ENCODE results near the gene SLC47A2.

GRCh38 chr17:19746517-19746916, 30.1 kb upstream of the SLC47A2 start:
- TF ChIP-seq TCF12 (IDR thresholded peaks at IDR 0.05; ENCODE audit: low read depth) = no peak
- TF ChIP-seq MAX (IDR thresholded peaks at IDR 0.05) = no peak
- TF ChIP-seq EP300 (IDR thresholded peaks at IDR 0.05; ENCODE audit: borderline replicate concordance) = no peak
- TF ChIP-seq CEBPB (IDR thresholded peaks at IDR 0.05) = no peak
- no peak for TF ChIP-seq ZBTB7A (IDR thresholded peaks at IDR 0.05; ENCODE audit: low read depth)
- TF ChIP-seq RAD21 (IDR thresholded peaks at IDR 0.05; ENCODE audit: low read depth) = no peak
- no peak for TF ChIP-seq REST (IDR thresholded peaks at IDR 0.05; ENCODE audit: low read depth)
- TF ChIP-seq FOXM1 (IDR thresholded peaks at IDR 0.05; ENCODE audit: borderline replicate concordance, low read depth) = no peak
- TF ChIP-seq YY1 (IDR thresholded peaks at IDR 0.05; ENCODE audit: low read depth) = no peak
- TF ChIP-seq CREB1 (IDR thresholded peaks at IDR 0.05; ENCODE audit: low read depth) = no peak
- TF ChIP-seq TAF1 (IDR thresholded peaks at IDR 0.05; ENCODE audit: low read depth) = no peak
- TF ChIP-seq EGR1 (IDR thresholded peaks at IDR 0.05) = no peak
